Right lobe of liver (tissue), 6 donors: ENCODE results near the gene VNN1. TPM values are rescaled to one million over a fixed set of nuclear protein-coding genes. Genes with fewer than 3 reads are reported as not detected.

Experiments
- ATAC-seq, 4 donors: fragments of 200-7000 bp; cut with Tn5 transposase; one replicate each; pipeline ENCODE4 v1.9.1; 2020; ENCODE audit warnings: mild to moderate bottlenecking in 4 of 4, moderate library complexity in 4 of 4
- DNase-seq, 3 donors: peaks; one replicate each; pipeline ENCODE4 v3.0.0-alpha.2; 2020
- H3K27ac ChIP-seq, 3 donors: fragments of 200-600 bp; one replicate each; pipeline ENCODE4 v1.8.0; 2022
- H3K27me3 ChIP-seq, 2 donors: fragments of 200-600 bp; one replicate each; pipeline ENCODE4 v1.8.0; 2022
- H3K36me3 ChIP-seq, 4 donors: fragments of 200-600 bp; sonication (generic) in 1 of 4; one replicate each; pipeline versions ENCODE4 v1.5.1 to v1.8.0; 2017 to 2022; ENCODE audit warnings: control low read depth in 1 of 4
- H3K4me1 ChIP-seq, 4 donors: fragments of 200-600 bp; sonication (generic) in 1 of 4; one replicate each; pipeline versions ENCODE4 v1.5.1 to v1.8.0; 2017 to 2022; ENCODE audit warnings: control low read depth in 1 of 4
- H3K4me3 ChIP-seq, 3 donors: fragments of 200-600 bp; one replicate each; pipeline ENCODE4 v1.8.0; 2022
- H3K9me3 ChIP-seq, 4 donors: fragments of 200-600 bp; sonication (generic) in 1 of 4; one replicate each; pipeline versions ENCODE4 v1.5.1 to v1.8.0; 2017 to 2022; ENCODE audit warnings: control low read depth in 1 of 4
- POLR2A ChIP-seq: fragments of 450-650 bp; IDR thresholded peaks from one replicate; pipeline ENCODE4 v1.6.1; 2017; ENCODE audit warnings: antibody characterized with exemption, mild to moderate bottlenecking
- WGBS: methylation state at CpG from one replicate; pipeline ENCODE4 v1.1.6; 2018; ENCODE audit warnings: low coverage, low lambda C conversion rate; ENCODE audit not compliant: insufficient coverage; ENCODE audit errors: missing lambda C conversion rate; 5-methylcytosine and 5-hydroxymethylcytosine counted together
- intact Hi-C, 2 donors: fragments of 100-400 bp; cut with DNase I; formaldehyde crosslinking; loops; one replicate each; pipeline versions ENCODE4 v1.11.2 to v1.14.1; 2022
- total RNA-seq, 6 experiments: library from RNA; depleted of rRNA in 2 of 6; stranded (reverse); fragments of >200 nt in 2 of 6; fragmentation: NEBNext Ultra II Directional in 3 of 6; extraction: Animal tissue kit (Norgen Biotek cat#: 25700) in 3 of 6; gene quantifications; one replicate each; pipeline versions ENCODE4 v1.1.0 to v1.2.4, GENCODE V29; 2016 to 2023
- TF ChIP-seq, protein P1 (sequence below), 4 donors: fragments of 200-600 bp in 3 of 4; fragments of 450-650 bp in 1 of 4; IDR thresholded peaks; one replicate each; pipeline versions ENCODE4 v1.5.1 to v1.8.0; 2016 to 2022; ENCODE audit warnings: antibody characterized with exemption in 4 of 4, mild to moderate bottlenecking in 2 of 4
- donor health status: DM: no; HTN: yes; CAD: no.
- donor health status: DM: no; HTN: no; CAD: no.
- donor health status: DM: no; HTN: no; CAD: no.
- donor health status: DM: no; HTN: yes; CAD: no.
- donor health status: DM: no; HTN: yes; CAD: no.

Gene VNN1
- total RNA-seq, 6 experiments from 2014 or later, result 21.6 to 364 (median 96.0) TPM

DNA sequence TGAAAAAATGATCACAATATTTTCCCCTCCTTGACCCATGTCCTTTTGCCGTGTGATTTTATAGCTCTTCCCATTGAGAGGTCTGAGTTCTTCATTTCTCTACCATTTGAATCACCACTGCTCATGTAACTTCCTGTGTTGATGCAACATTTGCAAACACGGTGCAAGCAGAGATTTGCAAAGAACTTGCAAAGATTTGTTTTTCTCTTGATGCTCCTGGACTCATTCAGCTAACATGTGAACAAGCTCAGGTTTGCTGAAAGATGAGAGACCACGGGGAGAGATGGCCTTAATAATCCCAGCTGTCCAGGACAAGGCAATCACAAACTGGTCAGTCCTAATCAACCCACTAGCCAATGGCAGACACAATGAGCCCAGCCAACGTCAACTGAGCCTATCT lies 35.3 kb upstream of the VNN1 start:
- no peaks in the 10 kb centered on the region for H3K27me3 ChIP-seq
- intact Hi-C loops, result no loop called here
- ATAC-seq (peak; percentile 77 to 88 (median 82)), DNase-seq (no peak)
- H3K4me1 ChIP-seq, result peaks cover 0 to 19% (median 0%) of the 10 kb centered on the region in 4 donors
- no peaks in the 10 kb centered on the region for H3K36me3 ChIP-seq
- WGBS, result 12% methylated on average over 4 of the region's 4 CpGs
- TF ChIP-seq POLR2A, result peak; percentile 74
- TF ChIP-seq, protein P1, sequence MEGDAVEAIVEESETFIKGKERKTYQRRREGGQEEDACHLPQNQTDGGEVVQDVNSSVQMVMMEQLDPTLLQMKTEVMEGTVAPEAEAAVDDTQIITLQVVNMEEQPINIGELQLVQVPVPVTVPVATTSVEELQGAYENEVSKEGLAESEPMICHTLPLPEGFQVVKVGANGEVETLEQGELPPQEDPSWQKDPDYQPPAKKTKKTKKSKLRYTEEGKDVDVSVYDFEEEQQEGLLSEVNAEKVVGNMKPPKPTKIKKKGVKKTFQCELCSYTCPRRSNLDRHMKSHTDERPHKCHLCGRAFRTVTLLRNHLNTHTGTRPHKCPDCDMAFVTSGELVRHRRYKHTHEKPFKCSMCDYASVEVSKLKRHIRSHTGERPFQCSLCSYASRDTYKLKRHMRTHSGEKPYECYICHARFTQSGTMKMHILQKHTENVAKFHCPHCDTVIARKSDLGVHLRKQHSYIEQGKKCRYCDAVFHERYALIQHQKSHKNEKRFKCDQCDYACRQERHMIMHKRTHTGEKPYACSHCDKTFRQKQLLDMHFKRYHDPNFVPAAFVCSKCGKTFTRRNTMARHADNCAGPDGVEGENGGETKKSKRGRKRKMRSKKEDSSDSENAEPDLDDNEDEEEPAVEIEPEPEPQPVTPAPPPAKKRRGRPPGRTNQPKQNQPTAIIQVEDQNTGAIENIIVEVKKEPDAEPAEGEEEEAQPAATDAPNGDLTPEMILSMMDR (IDR thresholded peaks at IDR 0.05), result no peak
- peak overlapping the region; percentile 42 to 66 (median 60) for H3K27ac ChIP-seq
- H3K4me3 ChIP-seq, result no peak overlapping the region
- H3K9me3 ChIP-seq, result no peaks in the 10 kb centered on the region

DNA sequence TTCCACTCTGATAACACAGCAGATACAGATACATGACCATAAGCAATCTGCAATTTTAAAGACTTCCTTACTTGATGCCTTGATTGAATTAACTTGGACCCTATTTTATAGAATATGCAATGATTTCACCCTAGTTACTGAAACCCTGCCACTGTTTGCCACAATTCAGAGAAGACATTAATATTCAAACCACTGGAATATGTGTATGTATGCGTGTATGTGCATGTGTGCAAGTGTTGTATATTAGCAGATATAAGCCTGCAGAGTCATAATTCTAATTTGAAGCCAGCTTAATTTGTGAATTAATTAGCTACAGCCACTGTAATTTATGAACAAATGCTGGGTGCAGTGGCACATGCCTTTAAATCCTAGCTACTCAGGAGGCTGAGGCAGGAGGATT lies 34.6 kb upstream of the VNN1 start:
- ATAC-seq (no peak), DNase-seq (no peak)
- TF ChIP-seq, protein P1 (IDR thresholded peaks at IDR 0.05), result no peak
- no peak for TF ChIP-seq POLR2A
- intact Hi-C loops, result no loop called here
- Histone ChIP-seq H3K27ac (peak overlapping the region; percentile 42 to 66 (median 60)), H3K4me1 (peaks cover 0 to 19% (median 0%) of the 10 kb centered on the region in 4 donors), H3K9me3 (no peaks in the 10 kb centered on the region), H3K27me3 (no peaks in the 10 kb centered on the region), H3K4me3 (no peak overlapping the region), H3K36me3 (no peaks in the 10 kb centered on the region)
- WGBS, result 100% methylated on average over 1 of the region's 1 CpG

GRCh38 chr6:132746048-132746447 lies 32.2 kb upstream of the VNN1 start:
- TF ChIP-seq, protein P1 (IDR thresholded peaks at IDR 0.05), result no peak
- no peak for TF ChIP-seq POLR2A
- ATAC-seq (no peak), DNase-seq (no peak)
- Histone ChIP-seq H3K9me3 (no peaks in the 10 kb centered on the region), H3K4me3 (no peak overlapping the region), H3K4me1 (peaks cover 0 to 16% (median 0%) of the 10 kb centered on the region in 4 donors), H3K36me3 (no peaks in the 10 kb centered on the region), H3K27ac (no peak overlapping the region), H3K27me3 (no peaks in the 10 kb centered on the region)
- WGBS, result 46% methylated on average over 1 of the region's 1 CpG
- intact Hi-C loops, result no loop called here

DNA sequence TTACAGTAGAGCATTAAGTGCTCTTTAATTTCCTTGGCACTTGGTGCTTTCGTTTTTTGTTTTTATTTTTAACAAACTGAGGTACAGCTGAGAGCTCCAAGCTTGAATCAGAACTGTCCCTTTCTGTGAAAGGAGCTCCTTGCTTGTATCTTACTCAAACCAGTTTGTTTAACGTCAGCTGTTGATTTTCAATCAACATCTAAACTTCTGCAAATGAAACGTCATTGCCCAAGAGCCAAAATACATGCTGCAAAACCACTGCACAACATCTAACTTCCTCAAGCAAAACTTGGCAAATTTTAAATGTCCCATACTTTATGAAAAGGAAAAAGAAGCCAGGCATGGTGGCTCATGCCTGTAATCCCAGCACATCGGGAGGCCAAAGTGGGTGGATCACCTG lies 28.6 kb upstream of the VNN1 start:
- ATAC-seq (peak in 3 of 4 donors; percentile 36 to 62 (median 48)), DNase-seq (no peak)
- WGBS, result 54% methylated on average over 3 of the region's 4 CpGs

More for the DNA sequence above, 28.6 kb upstream of the VNN1 start:
- peak overlapping the region in 1 of 3 donors; percentile 30 for H3K27ac ChIP-seq
- H3K9me3 ChIP-seq, result no peaks in the 10 kb centered on the region
- TF ChIP-seq, protein P1 (IDR thresholded peaks at IDR 0.05), result no peak
- no peak for TF ChIP-seq POLR2A
- H3K4me3 ChIP-seq, result no peak overlapping the region
- no peaks in the 10 kb centered on the region for H3K27me3 ChIP-seq
- intact Hi-C loops, result no loop called here
- H3K4me1 ChIP-seq, result no peaks in the 10 kb centered on the region
- no peaks in the 10 kb centered on the region for H3K36me3 ChIP-seq
